D341Med (cell line): Measurements from ENCODE around the gene PASK.
A peak's percentile ranks its signal among the peaks of the same experiment; 100 is the strongest.

Source experiments
- DNase-seq: peaks from one replicate; pipeline ENCODE4 v3.0.0; 2012; ENCODE audit warnings: low spot score

PASK gene

DNA sequence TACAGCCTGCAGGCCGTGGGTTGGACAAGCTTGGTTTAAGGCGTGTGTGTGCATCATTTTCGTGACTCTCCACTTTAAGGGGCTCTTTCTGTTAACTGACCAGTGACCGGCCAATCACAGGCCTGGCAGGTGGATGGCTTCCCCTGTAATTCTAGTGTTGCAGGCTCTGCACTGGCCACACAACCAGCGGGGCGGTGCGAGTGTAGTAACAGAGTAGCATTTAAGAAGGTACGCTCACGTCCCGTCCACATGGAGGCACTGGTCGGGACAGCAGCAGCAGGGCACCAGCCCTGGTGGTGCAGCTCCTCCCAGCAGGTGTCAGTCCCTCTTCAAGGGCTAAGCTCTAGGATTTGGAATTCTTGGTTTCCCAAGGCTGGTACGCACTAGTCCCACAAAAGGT lies 31.2 kb upstream of the PASK start:
- no peak for DNase-seq

DNA sequence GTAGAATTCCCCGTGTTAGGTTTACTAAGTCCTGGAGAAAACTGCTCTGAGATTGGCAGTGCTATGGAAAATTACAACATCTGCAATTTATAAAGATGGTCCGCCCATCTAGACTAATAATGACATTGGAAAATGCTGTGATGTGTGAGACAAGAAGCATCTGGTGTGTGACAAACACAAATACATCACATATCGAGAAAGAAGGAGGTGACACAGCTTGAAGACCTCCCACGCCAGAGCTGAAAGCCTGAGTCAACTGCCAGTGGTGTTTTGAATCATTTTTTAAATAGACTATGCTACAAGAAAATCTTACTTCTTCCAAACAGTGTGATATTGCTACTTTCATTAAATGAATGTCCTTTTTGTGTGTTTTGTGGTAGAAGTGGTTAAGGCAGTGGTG lies 30.6 kb upstream of the PASK start:
- no peak for DNase-seq

DNA sequence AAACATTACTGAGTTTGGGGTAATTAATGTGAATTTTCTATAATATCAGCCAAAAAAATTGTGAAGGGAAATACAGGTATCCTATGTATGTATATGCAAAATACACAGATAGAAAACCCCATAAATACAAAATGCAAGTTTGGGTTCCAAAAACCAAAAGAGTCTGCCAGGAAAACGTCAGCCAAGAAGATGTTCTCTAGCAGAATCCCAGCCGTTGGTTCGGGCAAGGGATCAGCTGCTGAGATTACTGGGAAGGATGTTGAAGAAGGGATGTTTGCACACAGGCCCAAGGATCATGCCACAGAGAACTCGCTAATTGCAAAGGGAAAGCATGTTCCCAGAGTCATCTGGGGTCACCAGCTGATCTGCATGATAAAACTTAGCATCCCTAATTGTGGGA lies 29.7 kb upstream of the PASK start:
- no peak for DNase-seq

DNA sequence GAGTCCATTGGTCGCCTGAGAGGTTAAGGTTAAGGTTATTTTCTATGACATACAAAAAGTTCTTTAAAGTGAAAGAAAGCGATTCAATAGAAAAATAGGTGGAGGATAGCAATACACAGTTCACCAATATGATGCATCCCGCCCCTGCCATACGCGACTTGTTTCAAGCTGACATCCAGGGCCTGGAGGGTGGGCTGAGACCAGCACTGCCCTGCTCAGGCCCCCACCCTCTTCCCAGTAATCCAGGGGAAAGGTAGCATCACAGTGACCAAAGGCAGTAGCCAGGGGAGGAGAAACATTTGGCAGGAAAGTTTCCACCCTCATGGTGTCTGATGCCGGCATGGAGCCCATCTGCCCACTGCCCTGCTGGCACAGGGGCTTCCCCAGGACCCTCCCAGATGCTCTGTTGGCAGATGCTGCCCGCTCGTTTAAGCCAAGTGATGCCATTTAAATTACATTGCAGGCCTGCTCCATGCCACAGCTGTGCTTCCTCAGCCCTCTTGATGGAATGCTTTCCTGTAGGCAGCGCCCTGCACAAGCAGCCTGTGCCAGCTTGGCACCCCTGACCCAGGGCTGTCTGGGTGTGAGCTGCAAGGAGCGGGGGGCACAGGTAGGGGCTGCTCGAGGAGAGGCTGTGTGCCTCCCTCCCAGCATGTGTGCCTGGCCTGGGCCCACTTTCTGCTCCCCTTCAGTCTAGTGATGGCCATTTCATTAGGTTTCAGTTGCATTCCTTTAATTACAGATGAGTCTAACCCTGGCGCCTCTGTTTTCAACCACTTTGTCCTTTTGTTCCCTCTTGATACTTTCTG lies 28.5 kb upstream of the PASK start:
- DNase-seq = no peak

DNA sequence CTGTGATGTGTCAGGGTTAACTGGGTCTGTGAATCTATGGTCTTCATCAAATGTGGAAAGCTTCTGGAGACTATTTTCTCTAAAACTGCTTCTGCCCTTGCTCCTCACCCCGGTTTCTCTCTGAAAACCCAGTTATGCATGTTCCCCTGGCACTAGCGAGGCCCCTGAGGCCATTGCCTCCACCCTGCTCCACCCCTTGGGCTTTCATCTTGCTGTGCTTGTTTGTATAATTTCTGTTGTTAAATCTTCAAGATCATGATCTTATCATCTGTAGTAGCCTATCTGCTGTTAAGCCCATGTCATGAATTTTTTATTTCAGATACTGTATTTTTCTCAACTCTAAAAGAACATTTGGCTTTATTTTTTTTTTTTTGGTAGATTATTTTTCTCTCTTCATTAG lies 24.3 kb upstream of the PASK start:
- no peak for DNase-seq

DNA sequence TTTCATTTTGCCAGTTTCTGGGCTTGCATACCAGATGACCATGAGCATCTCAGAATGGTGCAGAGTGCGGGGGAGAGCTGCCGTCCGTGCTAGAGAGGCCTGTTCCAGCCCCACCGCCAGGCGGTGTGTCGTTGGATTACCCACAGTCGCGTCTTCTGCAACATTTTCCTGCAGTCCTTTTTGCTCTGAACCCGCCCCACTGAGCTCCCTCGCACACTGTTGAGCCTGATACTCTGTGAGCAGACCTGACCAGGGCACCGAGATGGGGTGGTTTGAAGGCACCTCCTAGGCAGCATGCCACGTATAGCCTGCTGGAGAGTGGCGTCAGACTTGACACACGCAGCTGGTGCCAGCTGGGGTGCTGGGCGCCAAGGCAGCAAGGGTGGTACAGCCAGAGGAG lies 19.1 kb upstream of the PASK start:
- no peak for DNase-seq

DNA sequence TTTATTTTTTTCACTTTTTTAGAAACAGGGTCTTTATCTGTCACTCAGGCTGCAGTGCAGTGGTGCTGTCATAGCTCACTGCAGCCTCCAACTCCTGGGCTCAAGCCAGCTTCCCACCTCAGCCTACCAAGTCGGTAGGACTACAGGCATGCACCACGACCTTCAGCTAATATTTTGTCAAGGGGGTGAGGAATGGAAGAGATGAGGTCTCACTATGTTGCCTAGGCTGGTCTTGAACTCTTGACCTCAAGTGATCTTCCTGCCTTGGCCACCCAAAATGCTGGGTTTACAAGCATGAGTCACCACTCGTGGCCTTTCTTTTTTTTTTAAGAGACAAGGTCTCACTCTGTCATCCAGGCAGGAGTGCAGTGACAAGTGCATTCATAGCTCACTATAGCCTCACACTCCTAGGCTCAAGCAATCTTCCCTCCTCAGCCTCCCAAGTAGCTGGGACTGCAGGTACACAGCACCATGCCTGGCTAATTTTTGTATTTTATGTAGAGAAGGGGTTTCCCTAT lies 14.4 kb upstream of the PASK start:
- DNase-seq = no peak

DNA sequence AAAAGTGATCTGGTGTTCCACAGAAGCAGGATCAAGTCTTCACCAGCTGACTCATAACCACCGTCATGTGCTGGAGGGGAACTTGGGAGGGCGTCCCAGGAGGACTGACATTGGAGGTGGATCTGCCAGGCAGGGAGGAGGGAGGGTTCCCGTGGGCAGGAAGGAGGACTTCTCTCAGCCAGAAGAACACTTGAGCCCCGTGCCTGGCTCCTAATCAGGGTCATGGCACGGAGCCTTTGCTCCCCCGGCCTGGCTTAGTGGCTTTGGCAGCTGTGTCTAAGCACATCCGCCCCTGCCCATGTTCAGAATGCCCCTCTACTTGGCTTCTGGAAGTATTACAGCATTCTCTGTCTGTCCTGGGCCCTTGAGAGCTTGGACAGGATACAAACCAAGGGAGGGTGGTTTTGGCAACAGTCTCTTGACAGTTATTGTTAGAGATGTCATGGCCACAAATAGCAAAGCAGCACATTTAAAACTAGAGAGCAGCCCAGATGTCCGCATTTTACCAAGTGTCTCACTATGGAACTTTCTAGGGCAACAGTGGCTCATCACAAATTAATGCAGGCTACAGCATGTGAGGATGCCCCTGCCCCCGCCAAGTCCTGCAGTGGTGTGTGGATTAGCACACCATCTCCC lies 12.5 kb upstream of the PASK start:
- DNase-seq = no peak

DNA sequence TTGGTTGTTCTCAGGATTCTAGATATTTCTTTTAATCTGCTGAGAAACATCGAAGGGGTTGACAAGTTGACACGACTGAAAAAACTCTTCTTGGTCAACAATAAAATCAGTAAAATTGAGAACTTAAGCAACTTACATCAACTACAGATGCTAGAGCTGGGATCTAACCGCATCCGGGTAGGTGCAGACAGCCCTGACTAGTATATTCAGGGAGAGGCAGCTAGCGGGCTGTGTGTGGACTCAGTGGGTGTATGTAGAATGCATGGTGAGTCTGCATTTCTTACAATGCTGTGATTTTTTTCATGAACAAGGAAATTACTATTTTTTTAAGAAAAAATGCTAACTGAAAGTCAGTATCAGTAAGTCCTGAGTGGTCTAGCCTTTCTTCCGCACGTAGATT lies 11.0 kb upstream of the PASK start:
- no peak for DNase-seq

DNA sequence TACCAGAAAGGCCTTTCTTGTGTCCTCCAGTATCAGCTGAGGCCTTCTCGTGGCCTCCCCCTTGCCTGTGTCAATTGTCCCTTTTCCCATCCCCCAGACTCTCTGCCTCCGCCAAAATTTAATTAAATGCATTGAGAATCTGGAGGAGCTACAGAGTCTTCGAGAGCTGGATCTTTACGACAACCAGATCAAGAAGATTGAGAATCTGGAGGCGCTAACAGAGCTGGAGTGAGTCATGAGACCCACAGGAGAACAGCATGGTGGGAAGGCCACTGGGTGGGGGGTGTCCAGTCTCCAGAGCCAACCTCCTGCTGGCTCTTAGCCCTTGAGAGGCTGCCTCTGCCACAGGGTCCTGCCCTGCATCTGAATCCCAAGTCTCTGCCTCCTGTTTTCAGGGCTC lies 9.8 kb upstream of the PASK start:
- no peak for DNase-seq

DNA sequence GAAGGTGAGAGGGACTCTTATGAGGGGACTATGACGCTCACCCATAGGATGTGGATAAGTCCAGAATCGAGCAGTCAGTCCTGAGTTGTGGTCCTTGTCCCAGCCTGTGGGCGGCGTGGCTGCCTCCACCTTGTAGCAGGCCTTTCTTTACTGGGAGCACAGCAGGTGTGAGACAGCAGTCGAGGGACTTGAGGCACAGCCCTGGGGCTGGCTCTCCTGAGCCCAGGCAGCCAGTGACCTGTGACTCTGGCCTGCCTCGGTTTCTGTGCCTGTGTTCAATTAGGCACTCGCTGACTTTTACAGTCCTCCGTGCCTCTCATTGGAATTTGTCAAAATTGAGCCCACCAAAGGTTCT lies 9.3 kb upstream of the PASK start:
- DNase-seq = no peak

DNA sequence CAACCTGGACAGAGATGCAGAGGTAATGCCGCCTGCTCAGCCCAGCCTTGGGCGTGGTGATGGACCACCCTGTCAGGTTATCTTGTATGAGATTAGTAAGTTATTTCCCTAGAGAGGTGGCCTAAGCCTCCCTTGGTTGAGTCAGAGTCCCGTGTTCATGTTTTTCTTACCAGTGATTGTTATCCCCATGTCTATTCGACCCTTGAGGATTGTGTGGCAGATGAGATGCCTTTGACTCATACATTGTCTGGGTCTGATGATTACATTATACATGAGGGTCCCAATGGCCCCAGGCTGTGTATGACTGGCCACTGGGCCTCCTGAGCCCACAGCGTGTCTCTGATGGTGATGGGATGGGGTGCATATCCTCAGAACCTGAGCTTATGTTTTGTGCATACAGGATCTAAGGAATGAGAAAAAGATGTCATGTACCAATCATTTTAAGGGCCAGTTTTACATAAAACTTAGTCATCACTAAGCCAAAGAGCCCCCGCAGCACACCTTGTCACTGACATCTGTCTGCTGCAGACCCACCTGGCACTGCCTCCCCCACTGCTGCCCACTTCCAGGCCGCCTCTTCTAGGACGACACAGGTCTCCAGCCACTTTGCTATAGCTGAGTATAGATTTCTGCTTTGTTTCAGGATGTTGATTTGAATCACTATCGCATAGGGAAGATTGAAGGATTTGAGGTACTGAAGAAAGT lies 8.7 kb upstream of the PASK start:
- no peak for DNase-seq

DNA sequence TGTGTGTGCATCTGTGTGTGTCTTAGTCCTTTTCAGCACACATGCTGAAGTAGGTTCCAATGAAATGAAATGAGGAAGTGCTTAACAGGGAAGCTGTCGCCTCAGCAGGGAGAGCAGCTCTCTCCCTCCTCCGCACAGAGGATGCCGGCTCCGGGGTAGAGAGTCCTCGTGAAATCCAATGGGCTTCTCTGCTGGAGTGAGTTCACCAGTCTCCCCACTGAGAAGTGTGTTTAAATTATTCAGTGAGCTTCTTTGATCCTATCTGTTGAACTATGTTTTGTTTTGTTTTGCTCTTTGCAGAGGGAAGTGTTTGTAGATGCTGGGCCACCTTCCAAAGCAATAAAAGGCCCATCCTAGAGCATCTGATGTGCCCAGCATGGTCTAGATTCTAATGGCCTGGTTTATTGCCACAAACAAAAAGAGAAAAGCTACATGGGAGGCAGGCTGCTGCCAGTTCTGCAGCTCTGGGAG lies 7.7 kb upstream of the PASK start:
- no peak for DNase-seq

DNA sequence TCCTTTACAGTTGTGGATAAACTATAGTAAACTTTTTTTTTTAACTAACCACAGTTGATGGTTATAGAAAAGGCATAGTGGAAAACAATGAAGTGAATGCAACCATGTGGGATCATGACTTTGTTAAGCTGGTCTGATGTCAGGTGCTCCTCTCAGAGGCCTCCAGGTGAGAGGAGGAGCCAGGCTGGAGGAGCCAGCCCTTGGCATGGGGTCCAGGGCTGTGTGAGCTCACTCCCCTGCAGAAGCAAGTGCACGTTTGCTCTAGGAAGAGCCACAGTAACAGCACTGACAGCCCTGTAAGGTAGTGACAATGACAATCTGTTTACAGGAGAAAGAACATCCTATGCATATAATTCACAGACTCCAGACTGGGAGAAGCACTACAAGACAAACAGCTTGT lies 6.7 kb upstream of the PASK start:
- DNase-seq = no peak

DNA sequence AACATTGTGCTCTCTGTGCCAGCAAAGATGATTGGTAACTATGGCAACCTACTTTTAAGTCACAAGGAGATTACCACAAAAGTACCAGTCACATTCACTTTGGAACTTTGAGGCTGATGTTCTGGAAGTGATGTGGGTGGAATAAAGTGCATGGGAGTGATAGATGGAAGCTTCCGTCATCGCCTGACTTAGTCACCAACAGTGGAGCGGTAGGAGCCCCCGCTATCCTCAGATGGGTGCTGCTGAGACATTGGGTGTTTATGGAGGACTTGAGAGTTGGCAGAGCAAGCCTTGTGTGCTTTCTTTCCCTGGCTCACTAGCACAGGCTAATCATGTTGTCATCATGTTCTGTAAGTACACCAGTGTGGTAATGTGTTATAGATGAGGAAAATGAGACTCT lies 5.6 kb upstream of the PASK start:
- DNase-seq = no peak

DNA sequence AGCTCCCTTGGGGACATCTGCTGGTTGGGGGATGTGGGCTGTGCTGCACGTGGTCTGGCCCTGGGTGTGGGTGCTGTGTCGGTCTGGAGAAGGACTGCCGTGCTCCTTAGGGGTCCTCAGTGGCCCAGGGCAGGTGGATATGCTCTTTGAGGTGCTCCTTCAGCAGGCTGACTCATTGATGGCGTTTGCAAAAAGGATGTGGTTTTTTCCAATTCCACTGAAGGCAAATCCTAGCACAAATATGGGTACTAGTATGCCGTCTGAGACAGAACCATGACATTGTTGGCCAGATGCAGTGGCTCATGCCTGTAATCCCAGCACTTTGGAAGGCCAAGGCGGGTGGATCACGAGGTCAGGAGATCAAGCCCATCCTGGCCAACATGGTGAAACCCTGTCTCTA lies 4.3 kb upstream of the PASK start:
- DNase-seq = no peak

DNA sequence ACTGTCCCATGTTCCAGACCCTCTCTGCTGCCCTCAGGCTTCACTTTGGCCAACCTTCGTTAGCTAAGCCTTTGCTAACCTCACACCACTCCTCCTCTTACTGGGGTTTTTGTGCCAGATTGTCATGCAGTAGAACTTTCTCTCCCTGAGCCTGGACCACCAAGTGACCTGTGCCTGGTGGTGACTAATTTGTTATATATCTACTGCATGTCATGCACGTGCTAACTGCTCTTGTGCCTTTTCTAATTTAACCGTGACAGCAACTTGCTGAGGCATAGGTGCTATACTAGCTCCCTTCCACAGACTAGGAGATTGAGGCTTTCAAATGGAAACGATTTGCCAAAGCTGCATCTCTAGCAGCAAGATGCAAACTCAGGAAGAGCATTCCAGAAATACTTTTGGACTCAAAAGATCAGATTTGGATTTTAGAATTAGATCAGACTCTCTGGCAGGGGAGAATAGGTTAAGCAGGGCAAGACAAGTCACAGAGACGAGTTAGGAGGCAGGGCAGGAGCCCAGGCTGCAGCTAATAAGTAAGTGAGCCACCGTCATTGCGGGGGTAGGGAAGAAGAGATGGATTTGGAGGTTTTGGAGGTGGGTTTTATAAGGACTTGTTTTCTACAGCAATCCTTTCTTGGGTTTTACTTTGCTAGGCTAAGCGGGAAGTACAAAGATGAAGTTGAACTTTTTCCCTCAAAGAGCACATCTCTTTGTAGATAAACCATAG lies 2.8 kb upstream of the PASK start:
- DNase-seq = no peak

DNA sequence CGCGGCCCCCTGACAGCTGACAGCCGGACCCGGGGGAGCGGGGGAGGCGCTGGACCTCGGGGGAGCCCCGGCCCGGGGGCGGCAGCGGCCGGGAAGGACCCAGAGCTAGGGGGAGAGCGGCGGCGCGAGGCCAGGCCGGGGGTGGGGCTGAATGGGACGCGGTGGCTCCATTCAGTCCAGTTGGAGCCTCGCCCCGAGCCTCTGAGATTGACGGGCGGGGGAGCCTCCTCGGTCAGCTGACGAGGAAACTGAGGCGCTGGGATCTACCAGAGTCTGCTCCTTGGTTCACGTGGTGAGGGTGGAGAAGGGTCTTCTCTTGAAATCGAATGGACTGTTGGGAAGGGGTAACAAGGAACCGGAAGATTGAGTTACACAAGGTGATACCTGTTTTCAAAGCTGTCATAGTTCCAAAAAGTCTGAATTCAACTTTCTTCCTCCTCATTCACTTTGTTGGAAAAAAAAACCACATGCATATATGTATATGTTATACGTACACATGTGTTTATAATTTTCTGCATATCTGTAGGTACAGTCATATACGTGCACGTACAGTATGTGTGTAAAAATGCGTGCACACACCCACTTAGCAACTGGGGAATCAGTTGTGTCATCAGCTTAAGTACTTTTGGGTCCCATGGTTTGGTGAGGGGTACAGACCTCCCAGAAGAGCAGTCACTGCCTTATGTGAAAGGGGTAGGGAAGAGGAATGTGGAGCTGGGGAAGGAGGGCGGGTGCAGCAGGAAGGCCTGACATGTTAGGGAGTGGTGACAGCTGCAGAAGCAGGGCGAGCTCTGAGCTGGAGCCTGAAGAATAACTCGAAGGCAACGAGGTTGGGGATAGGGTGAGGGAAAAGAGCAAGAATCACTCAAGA lies 1.6 kb upstream of the PASK start:
- no peak for DNase-seq

DNA sequence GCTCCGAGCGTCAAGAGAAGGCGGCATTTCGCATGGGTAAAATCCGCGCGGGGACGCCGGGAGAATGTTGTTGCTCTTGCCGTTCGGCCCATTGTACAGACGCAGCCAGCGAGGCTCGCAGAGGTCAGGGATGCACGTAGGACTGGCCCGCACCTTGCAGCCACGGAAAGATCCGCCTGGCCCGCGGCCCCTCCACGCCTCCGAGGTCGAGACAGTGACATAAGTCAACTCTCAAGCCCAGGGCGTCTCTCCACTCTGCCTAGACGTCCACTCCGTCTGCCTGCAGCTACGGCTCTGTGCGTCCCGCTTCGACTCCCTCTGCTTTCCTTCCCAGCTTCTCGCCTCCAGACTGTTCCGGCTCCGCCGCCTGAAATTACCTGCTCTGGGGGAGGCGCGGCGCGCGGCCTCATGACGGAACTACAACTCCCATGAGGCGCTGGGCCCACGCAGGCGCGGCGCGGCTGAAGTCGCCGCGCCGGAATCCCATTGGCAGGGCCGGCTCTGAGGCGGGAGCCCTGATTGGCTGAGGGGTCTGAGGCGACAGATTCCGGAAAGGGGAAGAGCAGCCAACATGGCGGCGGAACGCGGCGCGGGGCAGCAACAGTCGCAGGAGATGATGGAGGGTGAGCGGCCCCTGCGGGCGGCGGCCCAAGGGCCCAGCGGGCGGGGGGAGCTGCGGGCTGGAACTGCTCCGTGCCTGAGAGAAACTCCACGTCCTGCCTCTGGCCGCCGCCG lies 820 bp upstream of the PASK start, which contains the start of gene PPP1R7:
Gene PPP1R7 (plus strand): TSS at position 543 of the 735 bp plus-strand sequence. CDS start 29 bp downstream, at position 572.
- peak; percentile 97 for DNase-seq

DNA sequence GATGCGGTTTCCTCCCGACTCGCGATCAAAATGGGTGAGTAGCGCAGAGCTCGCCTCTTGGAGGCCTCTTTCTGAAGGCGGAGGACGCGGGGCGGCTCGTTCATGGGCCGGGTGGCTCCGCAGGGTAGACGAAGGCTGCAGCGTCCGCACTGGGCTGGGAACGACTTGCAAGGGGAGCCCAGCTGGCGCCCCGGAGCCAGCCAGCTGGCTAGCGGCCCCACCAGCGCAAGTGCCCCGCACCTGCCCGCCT lies 328 bp upstream of the PASK start:
- no peak for DNase-seq

DNA sequence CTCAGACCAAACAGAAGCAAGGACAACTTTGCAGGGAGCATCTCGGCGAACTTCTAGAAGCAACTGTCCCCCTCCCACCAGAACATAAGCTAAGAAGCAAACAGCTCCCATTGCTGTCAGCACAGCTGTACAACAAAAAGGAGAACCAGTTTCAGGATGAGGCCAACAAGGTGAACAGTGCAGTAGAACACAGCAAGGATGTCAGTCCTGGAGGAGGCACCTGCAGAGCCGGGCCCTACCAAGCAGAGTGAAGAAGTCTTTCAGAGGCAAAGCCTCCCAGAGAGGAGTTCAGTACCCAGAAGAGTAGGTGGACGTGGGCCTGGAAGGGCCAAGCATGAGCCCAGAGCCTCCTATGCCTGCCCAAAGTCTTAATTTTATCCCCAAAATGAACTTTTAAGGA lies 1.0 kb downstream of the PASK start:
- no peak for DNase-seq
